Esophagus squamous epithelium (tissue), 4 donors: ENCODE results near the gene HELZ.

Experiments
- CTCF ChIP-seq, 6 experiments: fragments of 450-650 bp in 4 of 6; fragments of 200-600 bp in 2 of 6; sonication (generic) in 2 of 6; IDR thresholded peaks; one replicate each; pipeline ENCODE4 v1.5.1; 2016 to 2019; ENCODE audit warnings: antibody characterized with exemption in 6 of 6, mild to moderate bottlenecking in 4 of 6, moderate library complexity in 4 of 6
- POLR2A ChIP-seq, 4 donors: fragments of 450-650 bp; IDR thresholded peaks; one replicate each; pipeline ENCODE4 v1.6.1; 2017; ENCODE audit warnings: antibody characterized with exemption in 4 of 4, mild to moderate bottlenecking in 4 of 4, moderate library complexity in 3 of 4

GRCh38 chr17:67210915-67211314 lies 34.1 kb downstream of the HELZ start:
- TF ChIP-seq CTCF (IDR thresholded peaks at IDR 0.05) (no peak), POLR2A (IDR thresholded peaks at IDR 0.05) (no peak)
